GM12878 (cell line): ENCODE data around the gene LRP10. TPM values are rescaled to one million over a fixed set of nuclear protein-coding genes. Genes with fewer than 3 reads are reported as not detected.

Experiments
- BRCA1 ChIP-seq: IDR thresholded peaks from 2 replicates; pipeline ENCODE4 v1.6.1; 2011; ENCODE audit warnings: low read depth, low read length, improper control_type of control experiment
- E2F8 ChIP-seq: fragments of 450-650 bp; IDR thresholded peaks from 2 replicates; pipeline ENCODE4 v1.6.1; 2018; ENCODE audit warnings: mild to moderate bottlenecking, low read depth, moderate library complexity; ENCODE audit not compliant: partially characterized antibody
- EZH2 ChIP-seq: IDR thresholded peaks from 2 replicates; pipeline ENCODE4 v1.6.1; 2012; ENCODE audit warnings: low read depth, mild to moderate bottlenecking, control low read depth, inconsistent platforms, low read length, borderline replicate concordance; ENCODE audit not compliant: control insufficient read depth
- FOS ChIP-seq: IDR thresholded peaks from 3 replicates; pipeline ENCODE4 v1.6.1; 2011; ENCODE audit warnings: borderline replicate concordance; ENCODE audit not compliant: insufficient read length; ENCODE audit errors: extremely low read depth
- FOXK2 ChIP-seq: fragments of 450-650 bp; IDR thresholded peaks from 2 replicates; pipeline ENCODE4 v1.6.1; 2017; ENCODE audit warnings: mild to moderate bottlenecking, moderate library complexity
- LARP7 ChIP-seq: fragments of 450-650 bp; IDR thresholded peaks from 2 replicates; pipeline ENCODE4 v1.6.1; 2017; ENCODE audit warnings: mild to moderate bottlenecking
- MEF2B ChIP-seq: fragments of 450-650 bp; IDR thresholded peaks from 2 replicates; pipeline ENCODE4 v1.6.1; 2018; ENCODE audit warnings: mild to moderate bottlenecking, moderate library complexity; ENCODE audit not compliant: partially characterized antibody, poor library complexity, severe bottlenecking
- NBN ChIP-seq: fragments of 450-650 bp; IDR thresholded peaks from 2 replicates; pipeline ENCODE4 v1.6.1; 2016
- NFXL1 ChIP-seq: fragments of 450-650 bp; IDR thresholded peaks from 2 replicates; pipeline ENCODE4 v1.6.1; 2017; ENCODE audit warnings: antibody characterized with exemption, mild to moderate bottlenecking, borderline replicate concordance
- POLR2AphosphoS5 ChIP-seq: IDR thresholded peaks from 2 replicates; pipeline ENCODE4 v1.6.1; 2011; ENCODE audit warnings: mild to moderate bottlenecking, low read length, inconsistent platforms
- REST ChIP-seq: IDR thresholded peaks from 2 replicates; pipeline ENCODE4 v1.6.1; 2012; ENCODE audit warnings: mild to moderate bottlenecking, low read depth, low read length
- RFX5 ChIP-seq: IDR thresholded peaks from 2 replicates; pipeline ENCODE4 v1.6.1; 2011; ENCODE audit warnings: low read depth, low read length, improper control_type of control experiment
- SP1 ChIP-seq: IDR thresholded peaks from one replicate; pipeline ENCODE4 v1.6.1; 2011; ENCODE audit warnings: low read depth, low read length
- STAT1 ChIP-seq: fragments of 450-650 bp; conservative IDR thresholded peaks from 2 replicates; pipeline ENCODE4 v1.6.1; 2014; ENCODE audit warnings: antibody characterized with exemption, mild to moderate bottlenecking
- TCF3 ChIP-seq: IDR thresholded peaks from 2 replicates; pipeline ENCODE4 v1.6.1; 2012; ENCODE audit warnings: low read depth, mild to moderate bottlenecking, low read length, borderline replicate concordance; ENCODE audit not compliant: insufficient read depth
- ZNF274 ChIP-seq: IDR thresholded peaks from one replicate; pipeline ENCODE4 v1.8.0; 2011; ENCODE audit not compliant: insufficient read length, insufficient read depth
- ZNF384 ChIP-seq: IDR thresholded peaks from 2 replicates; pipeline ENCODE4 v1.6.1; 2012; ENCODE audit warnings: low read depth, mild to moderate bottlenecking, low read length, improper control_type of control experiment, borderline replicate concordance
- polyA plus RNA-seq, 11 experiments: library from polyadenylated mRNA; depleted of rRNA in 4 of 11; unstranded in 6 of 11; stranded (reverse) in 5 of 11; fragments of >200 nt; fragmentation: Nextera tagmentation in 4 of 11; fragmentation: Illumina TruSeq in 1 of 11; extraction: Ambion mirVana in 4 of 11; extraction: Trizol in 1 of 11; gene quantifications; 1 replicate in 1 of 11; 2 replicates in 10 of 11; pipeline versions ENCODE4 v1.2.1 to v1.2.3, GENCODE V29; 2011 to 2016; ENCODE audit warnings: inconsistent platforms in 2 of 11, missing spikeins in 2 of 11, low read depth in 1 of 11
- total RNA-seq, 4 experiments: library from RNA; depleted of rRNA in 3 of 4; stranded (reverse); fragments of >200 nt in 3 of 4; fragmentation: Illumina TruSeq in 1 of 4; extraction: Trizol in 1 of 4; gene quantifications; 2 replicates each; pipeline versions ENCODE4 v1.2.1 to v1.2.3, GENCODE V29; 2013 to 2021
- TF ChIP-seq, protein P1 (sequence below): fragments of 450-650 bp; IDR thresholded peaks from 2 replicates; pipeline ENCODE4 v1.6.1; 2017; ENCODE audit warnings: mild to moderate bottlenecking, moderate library complexity

LRP10 gene
- total and polyA plus RNA-seq, 10 of the 15 experiments (the other 5 are each of a cell fraction or from before 2014, with no cell fraction given) = 3.0 to 56.9 (median 20.9) TPM

GRCh38 chr14:22929104-22929960 is 57.8 kb downstream of the LRP10 start, which contains the start of gene PRMT5 (continued):
- TF ChIP-seq, protein P1, sequence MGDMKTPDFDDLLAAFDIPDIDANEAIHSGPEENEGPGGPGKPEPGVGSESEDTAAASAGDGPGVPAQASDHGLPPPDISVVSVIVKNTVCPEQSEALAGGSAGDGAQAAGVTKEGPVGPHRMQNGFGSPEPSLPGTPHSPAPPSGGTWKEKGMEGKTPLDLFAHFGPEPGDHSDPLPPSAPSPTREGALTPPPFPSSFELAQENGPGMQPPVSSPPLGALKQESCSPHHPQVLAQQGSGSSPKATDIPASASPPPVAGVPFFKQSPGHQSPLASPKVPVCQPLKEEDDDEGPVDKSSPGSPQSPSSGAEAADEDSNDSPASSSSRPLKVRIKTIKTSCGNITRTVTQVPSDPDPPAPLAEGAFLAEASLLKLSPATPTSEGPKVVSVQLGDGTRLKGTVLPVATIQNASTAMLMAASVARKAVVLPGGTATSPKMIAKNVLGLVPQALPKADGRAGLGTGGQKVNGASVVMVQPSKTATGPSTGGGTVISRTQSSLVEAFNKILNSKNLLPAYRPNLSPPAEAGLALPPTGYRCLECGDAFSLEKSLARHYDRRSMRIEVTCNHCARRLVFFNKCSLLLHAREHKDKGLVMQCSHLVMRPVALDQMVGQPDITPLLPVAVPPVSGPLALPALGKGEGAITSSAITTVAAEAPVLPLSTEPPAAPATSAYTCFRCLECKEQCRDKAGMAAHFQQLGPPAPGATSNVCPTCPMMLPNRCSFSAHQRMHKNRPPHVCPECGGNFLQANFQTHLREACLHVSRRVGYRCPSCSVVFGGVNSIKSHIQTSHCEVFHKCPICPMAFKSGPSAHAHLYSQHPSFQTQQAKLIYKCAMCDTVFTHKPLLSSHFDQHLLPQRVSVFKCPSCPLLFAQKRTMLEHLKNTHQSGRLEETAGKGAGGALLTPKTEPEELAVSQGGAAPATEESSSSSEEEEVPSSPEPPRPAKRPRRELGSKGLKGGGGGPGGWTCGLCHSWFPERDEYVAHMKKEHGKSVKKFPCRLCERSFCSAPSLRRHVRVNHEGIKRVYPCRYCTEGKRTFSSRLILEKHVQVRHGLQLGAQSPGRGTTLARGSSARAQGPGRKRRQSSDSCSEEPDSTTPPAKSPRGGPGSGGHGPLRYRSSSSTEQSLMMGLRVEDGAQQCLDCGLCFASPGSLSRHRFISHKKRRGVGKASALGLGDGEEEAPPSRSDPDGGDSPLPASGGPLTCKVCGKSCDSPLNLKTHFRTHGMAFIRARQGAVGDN = no peak
- 0 out of 2 replicates have a peak, but pooled peaks have one; percentile 42 for TF ChIP-seq LARP7
- TF ChIP-seq FOS = peak; percentile 46
- TF ChIP-seq TCF3 = no peak
- peak; percentile 92 for TF ChIP-seq SP1
- no peak for TF ChIP-seq E2F8
- peak; percentile 91 for TF ChIP-seq POLR2AphosphoS5
- no peak for TF ChIP-seq BRCA1
- TF ChIP-seq MEF2B = peak; percentile 20
- TF ChIP-seq RFX5 = peak; percentile 85
- no peak for TF ChIP-seq NFXL1
- TF ChIP-seq EZH2 = no peak
- TF ChIP-seq NBN = peak; percentile 88
- 0 out of 2 replicates have a peak, but pooled peaks have one; percentile 5 for TF ChIP-seq FOXK2
- no peak; the same call in none of the 2 replicates for TF ChIP-seq STAT1
- TF ChIP-seq REST = no peak
- no peak for TF ChIP-seq ZNF384
- TF ChIP-seq ZNF274 = no peak
